ENCODE data around the gene VCAN. TPM values are rescaled to one million over a fixed set of nuclear protein-coding genes. Genes with fewer than 3 reads are reported as not detected.

VCAN gene
- total and polyA plus RNA-seq, 11 donors: 4.8 to 121 (median 26.4) TPM

DNA sequence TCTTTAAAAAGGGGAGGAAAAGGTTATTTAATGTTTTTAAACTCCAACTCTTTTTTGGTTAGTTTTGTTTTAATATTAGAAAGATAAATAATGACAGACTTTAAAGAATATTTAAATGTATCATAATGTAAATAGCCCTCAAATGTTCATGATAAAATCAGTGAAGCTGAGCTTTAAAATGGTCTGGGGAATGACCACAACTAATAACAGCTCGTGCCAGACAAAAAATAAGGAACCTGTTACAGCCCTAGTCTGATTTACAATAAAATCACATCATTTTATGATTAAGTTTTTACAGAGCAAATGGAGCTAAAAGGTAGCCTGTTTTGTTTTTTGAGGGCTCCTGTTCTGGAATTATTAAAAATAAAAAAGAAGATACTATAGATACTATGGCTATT is 46.1 kb downstream of the VCAN start:
- Histone ChIP-seq H3K4me3 (no peak overlapping the region), H3K4me1 (peaks cover 0 to 11% (median 0%) of the 10 kb centered on the region in 12 donors), H3K27ac (peak overlapping the region in 1 of 12 donors; percentile 19), H3K36me3 (peaks cover 0 to 27% (median 5%) of the 10 kb centered on the region in 9 donors), H3K27me3 (no peaks in the 10 kb centered on the region), H3K9me3 (no peaks in the 10 kb centered on the region)
- WGBS, 4 donors: 73 to 93% (median 85%) methylated on average over 1 of the region's 1 CpG
- TF ChIP-seq, protein P1, sequence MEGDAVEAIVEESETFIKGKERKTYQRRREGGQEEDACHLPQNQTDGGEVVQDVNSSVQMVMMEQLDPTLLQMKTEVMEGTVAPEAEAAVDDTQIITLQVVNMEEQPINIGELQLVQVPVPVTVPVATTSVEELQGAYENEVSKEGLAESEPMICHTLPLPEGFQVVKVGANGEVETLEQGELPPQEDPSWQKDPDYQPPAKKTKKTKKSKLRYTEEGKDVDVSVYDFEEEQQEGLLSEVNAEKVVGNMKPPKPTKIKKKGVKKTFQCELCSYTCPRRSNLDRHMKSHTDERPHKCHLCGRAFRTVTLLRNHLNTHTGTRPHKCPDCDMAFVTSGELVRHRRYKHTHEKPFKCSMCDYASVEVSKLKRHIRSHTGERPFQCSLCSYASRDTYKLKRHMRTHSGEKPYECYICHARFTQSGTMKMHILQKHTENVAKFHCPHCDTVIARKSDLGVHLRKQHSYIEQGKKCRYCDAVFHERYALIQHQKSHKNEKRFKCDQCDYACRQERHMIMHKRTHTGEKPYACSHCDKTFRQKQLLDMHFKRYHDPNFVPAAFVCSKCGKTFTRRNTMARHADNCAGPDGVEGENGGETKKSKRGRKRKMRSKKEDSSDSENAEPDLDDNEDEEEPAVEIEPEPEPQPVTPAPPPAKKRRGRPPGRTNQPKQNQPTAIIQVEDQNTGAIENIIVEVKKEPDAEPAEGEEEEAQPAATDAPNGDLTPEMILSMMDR (IDR thresholded peaks at IDR 0.05): no peak
- no peak for TF ChIP-seq POLR2A (IDR thresholded peaks at IDR 0.05)
- intact Hi-C loops (cut with DNase I): no loop called here
- no peak for DNase-seq
- no peak for ATAC-seq

DNA sequence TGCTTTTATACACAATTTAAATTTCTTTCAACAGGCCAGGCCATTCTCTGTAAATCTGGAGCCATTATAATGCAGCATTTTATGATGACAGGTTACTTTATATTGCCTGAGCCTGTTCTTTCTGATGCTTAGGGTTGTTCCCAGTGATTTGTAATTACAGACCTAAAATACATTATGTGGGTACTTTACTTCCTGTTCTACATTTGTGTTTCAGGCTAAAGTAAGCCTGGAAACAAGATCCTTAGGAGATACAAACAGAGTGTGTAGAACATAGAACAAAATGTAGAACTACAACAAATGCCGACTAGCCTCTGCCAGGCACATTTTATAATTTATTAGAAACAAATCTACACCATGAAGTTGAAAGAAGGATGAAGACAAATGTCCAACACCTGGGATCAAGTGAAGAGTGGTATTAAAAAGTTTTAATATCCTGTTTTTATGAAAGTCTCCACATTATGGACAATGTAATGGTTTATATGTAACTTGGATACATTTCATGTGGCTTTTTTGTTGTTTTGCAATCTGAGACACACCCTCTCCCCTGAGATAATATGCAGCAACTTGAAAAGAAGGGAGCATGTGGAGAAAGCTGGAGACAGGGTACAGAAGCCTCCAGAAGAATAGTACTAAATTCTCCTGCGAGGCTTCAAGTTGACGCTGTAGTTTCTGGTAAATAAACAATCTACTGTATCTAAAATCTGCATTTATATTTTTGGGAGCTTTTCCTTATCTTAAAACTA is 46.9 kb downstream of the VCAN start:
- intact Hi-C loops (cut with DNase I): no loop called here
- no peak overlapping the region for H3K4me3 ChIP-seq
- H3K27ac ChIP-seq: no peak overlapping the region
- peaks cover 0 to 11% (median 0%) of the 10 kb centered on the region in 12 donors for H3K4me1 ChIP-seq
- 77 to 84% (median 78%) methylated on average over 3 of the region's 3 CpGs for WGBS, 4 donors
- TF ChIP-seq, protein P1 (IDR thresholded peaks at IDR 0.05): no peak
- TF ChIP-seq POLR2A (IDR thresholded peaks at IDR 0.05): no peak
- H3K9me3 ChIP-seq: no peaks in the 10 kb centered on the region
- H3K27me3 ChIP-seq: no peaks in the 10 kb centered on the region
- H3K36me3 ChIP-seq: peaks cover 0 to 28% (median 5%) of the 10 kb centered on the region in 9 donors
- DNase-seq (no peak), ATAC-seq (peak in 1 of 4 donors; percentile 33)

DNA sequence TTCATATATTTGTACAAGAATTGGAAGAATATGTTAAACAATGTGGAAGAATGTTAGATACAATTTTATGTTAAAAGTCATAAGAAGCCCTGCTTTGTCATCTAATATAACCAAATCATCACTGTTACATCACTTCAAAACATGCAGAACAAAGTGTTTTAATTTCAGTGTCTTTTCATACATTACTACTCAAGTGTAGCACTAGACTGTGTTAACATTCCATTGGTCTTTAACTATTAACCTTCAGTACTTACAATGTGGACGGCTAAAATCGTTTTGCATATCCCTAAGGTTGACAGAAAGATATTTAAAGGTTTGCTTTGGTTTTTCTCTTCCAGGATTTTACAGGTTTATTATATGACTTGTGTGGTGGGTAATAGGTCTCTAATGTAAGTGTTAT is 50.9 kb downstream of the VCAN start:
- no peak overlapping the region for H3K27ac ChIP-seq
- H3K4me3 ChIP-seq: no peak overlapping the region
- intact Hi-C loops (cut with DNase I): no loop called here
- H3K36me3 ChIP-seq: peaks cover 0 to 28% (median 5%) of the 10 kb centered on the region in 9 donors
- H3K27me3 ChIP-seq: no peaks in the 10 kb centered on the region
- peaks cover 0 to 16% (median 0%) of the 10 kb centered on the region in 12 donors for H3K4me1 ChIP-seq
- H3K9me3 ChIP-seq: no peaks in the 10 kb centered on the region
- DNase-seq (no peak), ATAC-seq (no peak)
- 84 to 91% (median 89%) methylated on average over 2 of the region's 2 CpGs for WGBS, 4 donors
- TF ChIP-seq, protein P1 (IDR thresholded peaks at IDR 0.05): no peak
- no peak for TF ChIP-seq POLR2A (IDR thresholded peaks at IDR 0.05)

DNA sequence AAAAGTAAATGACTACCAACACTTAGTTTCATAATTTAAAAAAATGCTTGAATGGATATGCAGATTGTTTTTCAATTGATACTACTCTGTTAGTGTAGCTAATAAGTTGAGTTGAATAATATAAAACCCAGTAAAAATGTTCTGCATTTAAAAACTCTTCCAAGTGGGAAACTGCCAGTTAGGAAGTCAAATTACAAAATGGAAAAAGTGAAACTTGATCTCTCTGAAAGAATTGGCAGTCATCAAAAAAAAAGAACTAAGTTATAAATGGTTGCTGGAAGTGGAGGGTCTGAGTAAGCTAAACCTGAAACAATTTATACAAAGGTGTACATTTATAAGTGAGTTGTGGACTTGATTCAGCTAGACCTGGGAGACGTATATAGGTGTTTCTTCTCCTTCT is 52.4 kb downstream of the VCAN start:
- WGBS, 4 donors: 91 to 96% (median 92%) methylated on average over 1 of the region's 1 CpG
- peaks cover 0 to 28% (median 5%) of the 10 kb centered on the region in 9 donors for H3K36me3 ChIP-seq
- no peak overlapping the region for H3K4me3 ChIP-seq
- H3K27me3 ChIP-seq: no peaks in the 10 kb centered on the region
- TF ChIP-seq, protein P1 (IDR thresholded peaks at IDR 0.05): no peak
- no peak for TF ChIP-seq POLR2A (IDR thresholded peaks at IDR 0.05)
- no peaks in the 10 kb centered on the region for H3K9me3 ChIP-seq
- peak overlapping the region in 1 of 12 donors; percentile 1 for H3K27ac ChIP-seq
- ATAC-seq: no peak
- no peak for DNase-seq
- intact Hi-C loops (cut with DNase I): no loop called here
- peaks cover 0 to 10% (median 0%) of the 10 kb centered on the region in 12 donors for H3K4me1 ChIP-seq

All from heart left ventricle (tissue), 16 donors.